GM10266 (cell line): ENCODE data around the gene MTSS2.
A peak's percentile ranks its signal among the peaks of the same experiment; 100 is the strongest.

Experiments
- DNase-seq: peaks from one replicate; pipeline ENCODE4 v3.0.0; 2012; ENCODE audit errors: extremely low spot score
- CTCF ChIP-seq: IDR thresholded peaks from 2 replicates; pipeline ENCODE4 v1.5.1; 2012; ENCODE audit warnings: mild to moderate bottlenecking, low read depth; ENCODE audit not compliant: control insufficient read depth, insufficient read depth; ENCODE audit errors: missing control alignments

The MTSS2 gene

GRCh38 chr16:70657956-70658355 is 27.9 kb downstream of the MTSS2 start:
- no peak for DNase-seq
- no peak for TF ChIP-seq CTCF

- DNase-seq, result no peak
- TF ChIP-seq CTCF, result no peak
These were observed 29.1 kb downstream of the MTSS2 start for GRCh38 chr16:70656712-70657263.

- DNase-seq, result no peak
- TF ChIP-seq CTCF, result no peak
These were observed 29.7 kb downstream of the MTSS2 start for GRCh38 chr16:70656065-70656711.

GRCh38 chr16:70653809-70654771 is 31.8 kb downstream of the MTSS2 start:
- TF ChIP-seq CTCF, result peak; percentile 91
- peak; percentile 82 for DNase-seq

GRCh38 chr16:70653406-70653805 is 32.4 kb downstream of the MTSS2 start:
- DNase-seq, result no peak
- no peak for TF ChIP-seq CTCF

- no peak for TF ChIP-seq CTCF
- no peak for DNase-seq
These were observed 33.5 kb downstream of the MTSS2 start for GRCh38 chr16:70652322-70652721.
